HG03575 (cell line): ENCODE data around the gene DAAM1.

Source experiments
- ATAC-seq: cut with Tn5 transposase; IDR thresholded peaks from one replicate; pipeline ENCODE4 v1.9.1; 2021; ENCODE audit not compliant: unreplicated experiment, insufficient number of reproducible peaks, low FRiP score; ENCODE audit errors: extremely low read depth

The DAAM1 gene

GRCh38 chr14:59370158-59370742, 181.8 kb downstream of the DAAM1 start:
- ATAC-seq: no peak

GRCh38 chr14:59371771-59372170, 183.3 kb downstream of the DAAM1 start:
- no peak for ATAC-seq

GRCh38 chr14:59374048-59374447, 185.6 kb downstream of the DAAM1 start:
- ATAC-seq: no peak

GRCh38 chr14:59376686-59377085, 188.2 kb downstream of the DAAM1 start:
- no peak for ATAC-seq

GRCh38 chr14:59377491-59377890, 189.0 kb downstream of the DAAM1 start:
- no peak for ATAC-seq

- ATAC-seq: no peak
Observed at GRCh38 chr14:59377991-59378601, 189.6 kb downstream of the DAAM1 start.

- no peak for ATAC-seq
Observed at GRCh38 chr14:59389936-59390335, 201.5 kb downstream of the DAAM1 start.

GRCh38 chr14:59391388-59391787, 202.9 kb downstream of the DAAM1 start:
- ATAC-seq: no peak

GRCh38 chr14:59394268-59394667, 205.8 kb downstream of the DAAM1 start:
- ATAC-seq: no peak

- ATAC-seq: no peak
Observed at GRCh38 chr14:59395672-59396071, 207.2 kb downstream of the DAAM1 start.

- ATAC-seq: no peak
Observed at GRCh38 chr14:59398841-59399240, 210.4 kb downstream of the DAAM1 start.

- no peak for ATAC-seq
Observed at GRCh38 chr14:59406454-59407245, 218.2 kb downstream of the DAAM1 start.

GRCh38 chr14:59407246-59408010, 219.0 kb downstream of the DAAM1 start:
- no peak for ATAC-seq

- no peak for ATAC-seq
Observed at GRCh38 chr14:59415836-59416602, 227.6 kb downstream of the DAAM1 start.

- no peak for ATAC-seq
Observed at GRCh38 chr14:59417311-59417710, 228.8 kb downstream of the DAAM1 start.

GRCh38 chr14:59419303-59419702, 230.8 kb downstream of the DAAM1 start:
- no peak for ATAC-seq
